HepG2 (cell line): ENCODE results near the gene GRIK1. TPM values are rescaled to one million over a fixed set of nuclear protein-coding genes. Genes with fewer than 3 reads are reported as not detected.

Source experiments
- ADNP ChIP-seq: sonication (generic); formaldehyde crosslinking; IDR thresholded peaks from 2 replicates; pipeline ENCODE4 v1.4.0; 2020; ENCODE audit warnings: missing genetic modification reagents
- GLI4 ChIP-seq: sonication (generic); formaldehyde crosslinking; IDR thresholded peaks from 2 replicates; pipeline ENCODE4 v1.5.1; 2020; ENCODE audit warnings: missing genetic modification reagents, mild to moderate bottlenecking, moderate library complexity, borderline replicate concordance
- HDAC2 ChIP-seq: sonication (generic); formaldehyde crosslinking; IDR thresholded peaks from 2 replicates; pipeline ENCODE4 v1.4.0; 2020; ENCODE audit warnings: missing genetic modification reagents
- MAFK ChIP-seq, 2 experiments: IDR thresholded peaks in 1 of 2; conservative IDR thresholded peaks in 1 of 2; 2 replicates each; pipeline ENCODE4 v1.6.1; 2011; ENCODE audit warnings: improper control_type of control experiment in 2 of 2, low read length in 2 of 2
- NCOA5 ChIP-seq: sonication (generic); formaldehyde crosslinking; IDR thresholded peaks from 2 replicates; pipeline ENCODE4 v1.4.0; 2020; ENCODE audit warnings: missing genetic modification reagents
- RAD21 ChIP-seq: fragments of 450-650 bp; formaldehyde crosslinking; IDR thresholded peaks from 2 replicates; pipeline ENCODE4 v1.5.0; 2020; ENCODE audit warnings: mild to moderate bottlenecking
- RORA ChIP-seq: sonication (generic); formaldehyde crosslinking; IDR thresholded peaks from 2 replicates; pipeline ENCODE4 v1.5.0; 2020; ENCODE audit warnings: mild to moderate bottlenecking, missing genetic modification reagents, moderate library complexity
- SIX4 ChIP-seq: sonication (generic); formaldehyde crosslinking; IDR thresholded peaks from 2 replicates; pipeline ENCODE4 v1.4.0; 2020; ENCODE audit warnings: missing genetic modification reagents
- SYNCRIP ChIP-seq: fragments of 200-400 bp; formaldehyde crosslinking; IDR thresholded peaks from 2 replicates; pipeline ENCODE4 v1.6.1; 2018; ENCODE audit warnings: mild to moderate bottlenecking, low read depth, low read length; ENCODE audit not compliant: insufficient read depth
- ZMAT3 ChIP-seq: sonication (generic); formaldehyde crosslinking; conservative IDR thresholded peaks from 2 replicates; pipeline ENCODE4 v1.7.0; 2021; ENCODE audit warnings: missing genetic modification reagents
- ZNF766 ChIP-seq: sonication (generic); formaldehyde crosslinking; IDR thresholded peaks from 2 replicates; pipeline ENCODE4 v1.5.0; 2020; ENCODE audit warnings: missing genetic modification reagents, borderline replicate concordance
- polyA plus RNA-seq, 8 experiments: library from polyadenylated mRNA; depleted of rRNA in 3 of 8; stranded (reverse) in 7 of 8; unstranded in 1 of 8; fragments of >200 nt; fragmentation: Illumina TruSeq in 4 of 8; extraction: Trizol in 4 of 8; gene quantifications; 2 replicates each; pipeline versions ENCODE4 v1.2.1 to v1.2.3, GENCODE V29; 2011 to 2016; ENCODE audit warnings: low read depth in 4 of 8, missing spikeins in 1 of 8, mixed read lengths in 1 of 8; ENCODE audit not compliant: insufficient read depth in 1 of 8
- total RNA-seq, 5 experiments: library from RNA; depleted of rRNA; stranded (reverse); fragments of >200 nt; fragmentation: Illumina TruSeq; extraction: Trizol; gene quantifications; 2 replicates each; pipeline ENCODE4 v1.2.3, GENCODE V29; 2016; ENCODE audit warnings: low read depth in 1 of 5
- TF ChIP-seq, protein P1 (sequence below), 2 experiments: fragments of 450-650 bp in 1 of 2; sonication (generic) in 1 of 2; formaldehyde crosslinking in 1 of 2; IDR thresholded peaks; 2 replicates each; pipeline versions ENCODE4 v1.6.1 to v1.8.0; 2016 to 2022; ENCODE audit warnings: antibody characterized with exemption in 1 of 2, mild to moderate bottlenecking in 1 of 2, missing genetic modification reagents in 1 of 2

The GRIK1 gene
- total and polyA plus RNA-seq, 2 of the 13 experiments (the other 11 are each of a cell fraction or from before 2014, with no cell fraction given), result not detected

DNA sequence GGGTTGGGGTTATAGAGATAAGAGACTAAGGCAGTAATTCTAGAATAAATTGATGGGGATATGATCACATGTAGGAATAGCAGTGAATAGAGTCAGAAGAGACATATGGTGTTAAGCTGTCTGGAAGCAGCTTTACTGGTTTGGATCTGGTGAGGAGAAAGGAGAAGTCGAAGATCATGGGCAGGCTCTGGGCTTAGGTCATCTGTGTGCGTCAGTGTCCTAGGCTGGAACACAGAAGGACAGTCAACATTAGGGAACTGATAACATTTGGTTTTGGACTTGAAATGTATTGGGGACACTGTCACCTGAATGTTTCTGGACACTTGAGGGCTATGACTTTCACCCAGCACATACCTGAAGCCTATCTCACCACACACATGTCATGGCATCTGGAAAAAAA lies 13.9 kb upstream of the GRIK1 start (continued):
- TF ChIP-seq, protein P1, sequence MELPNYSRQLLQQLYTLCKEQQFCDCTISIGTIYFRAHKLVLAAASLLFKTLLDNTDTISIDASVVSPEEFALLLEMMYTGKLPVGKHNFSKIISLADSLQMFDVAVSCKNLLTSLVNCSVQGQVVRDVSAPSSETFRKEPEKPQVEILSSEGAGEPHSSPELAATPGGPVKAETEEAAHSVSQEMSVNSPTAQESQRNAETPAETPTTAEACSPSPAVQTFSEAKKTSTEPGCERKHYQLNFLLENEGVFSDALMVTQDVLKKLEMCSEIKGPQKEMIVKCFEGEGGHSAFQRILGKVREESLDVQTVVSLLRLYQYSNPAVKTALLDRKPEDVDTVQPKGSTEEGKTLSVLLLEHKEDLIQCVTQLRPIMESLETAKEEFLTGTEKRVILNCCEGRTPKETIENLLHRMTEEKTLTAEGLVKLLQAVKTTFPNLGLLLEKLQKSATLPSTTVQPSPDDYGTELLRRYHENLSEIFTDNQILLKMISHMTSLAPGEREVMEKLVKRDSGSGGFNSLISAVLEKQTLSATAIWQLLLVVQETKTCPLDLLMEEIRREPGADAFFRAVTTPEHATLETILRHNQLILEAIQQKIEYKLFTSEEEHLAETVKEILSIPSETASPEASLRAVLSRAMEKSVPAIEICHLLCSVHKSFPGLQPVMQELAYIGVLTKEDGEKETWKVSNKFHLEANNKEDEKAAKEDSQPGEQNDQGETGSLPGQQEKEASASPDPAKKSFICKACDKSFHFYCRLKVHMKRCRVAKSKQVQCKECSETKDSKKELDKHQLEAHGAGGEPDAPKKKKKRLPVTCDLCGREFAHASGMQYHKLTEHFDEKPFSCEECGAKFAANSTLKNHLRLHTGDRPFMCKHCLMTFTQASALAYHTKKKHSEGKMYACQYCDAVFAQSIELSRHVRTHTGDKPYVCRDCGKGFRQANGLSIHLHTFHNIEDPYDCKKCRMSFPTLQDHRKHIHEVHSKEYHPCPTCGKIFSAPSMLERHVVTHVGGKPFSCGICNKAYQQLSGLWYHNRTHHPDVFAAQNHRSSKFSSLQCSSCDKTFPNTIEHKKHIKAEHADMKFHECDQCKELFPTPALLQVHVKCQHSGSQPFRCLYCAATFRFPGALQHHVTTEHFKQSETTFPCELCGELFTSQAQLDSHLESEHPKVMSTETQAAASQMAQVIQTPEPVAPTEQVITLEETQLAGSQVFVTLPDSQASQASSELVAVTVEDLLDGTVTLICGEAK (IDR thresholded peaks at IDR 0.05), result no peak
- TF ChIP-seq, protein P1 (CRISPR knock-in tag; IDR thresholded peaks at IDR 0.05), result no peak
- TF ChIP-seq ZNF766, result no peak
- no peak for TF ChIP-seq HDAC2 (CRISPR knock-in tag)
- TF ChIP-seq ADNP (CRISPR knock-in tag), result no peak
- no peak for TF ChIP-seq RORA (CRISPR knock-in tag)
- TF ChIP-seq ZMAT3 (CRISPR knock-in tag), result no peak
- no peak for TF ChIP-seq RAD21 (CRISPR knock-in tag)
- TF ChIP-seq SYNCRIP, result no peak
- no peak for TF ChIP-seq NCOA5
- no peak for TF ChIP-seq MAFK (conservative IDR thresholded peaks at IDR 0.05 in 1 of 2, IDR thresholded peaks at IDR 0.05 in 1 of 2; ENCODE audit: low read length in 2 of 2)
- no peak for TF ChIP-seq GLI4 (CRISPR knock-in tag)
- no peak for TF ChIP-seq SIX4 (CRISPR knock-in tag)
